ENCODE data around the gene C12orf60.

The C12orf60 gene

GRCh38 chr12:14836336-14837210 lies 33.1 kb downstream of the C12orf60 start:
- DNase-seq, result no peak

GRCh38 chr12:14839262-14839661 lies 35.8 kb downstream of the C12orf60 start:
- DNase-seq, result no peak

GRCh38 chr12:14840616-14841015 lies 37.1 kb downstream of the C12orf60 start:
- DNase-seq, result no peak

GRCh38 chr12:14841761-14842160 lies 38.3 kb downstream of the C12orf60 start:
- DNase-seq, result no peak

- no peak for DNase-seq
Observed at GRCh38 chr12:14842315-14842714, 38.8 kb downstream of the C12orf60 start.

GRCh38 chr12:14843425-14843887 lies 40.0 kb downstream of the C12orf60 start, which contains the start of gene ART4:
TSS of gene ART4 (minus strand) at chr12:14843526. CDS start at chr12:14843113, 413 bp downstream.
- DNase-seq, result no peak

- DNase-seq, result no peak
Observed at GRCh38 chr12:14844401-14844800, 40.9 kb downstream of the C12orf60 start.

GRCh38 chr12:14845350-14845750 lies 41.9 kb downstream of the C12orf60 start:
- DNase-seq, result peak; percentile 1 to 70 (median 22)

GRCh38 chr12:14846042-14846587 lies 42.6 kb downstream of the C12orf60 start:
- no peak for DNase-seq

GRCh38 chr12:14846876-14847580 lies 43.6 kb downstream of the C12orf60 start:
- no peak for DNase-seq

- no peak for DNase-seq
Observed at GRCh38 chr12:14849661-14850060, 46.2 kb downstream of the C12orf60 start.

GRCh38 chr12:14850929-14851663 lies 47.6 kb downstream of the C12orf60 start:
- no peak for DNase-seq

GRCh38 chr12:14852880-14853279 lies 49.4 kb downstream of the C12orf60 start:
- no peak for DNase-seq

GRCh38 chr12:14853961-14854360 lies 50.5 kb downstream of the C12orf60 start:
- no peak for DNase-seq

- no peak for DNase-seq
Observed at GRCh38 chr12:14854586-14855183, 51.2 kb downstream of the C12orf60 start.

- DNase-seq, result no peak
Observed at GRCh38 chr12:14858513-14858912, 55.0 kb downstream of the C12orf60 start.

GRCh38 chr12:14860490-14860889 lies 57.0 kb downstream of the C12orf60 start:
- DNase-seq, result no peak

GRCh38 chr12:14868916-14869506 lies 65.5 kb downstream of the C12orf60 start:
- no peak for DNase-seq

- DNase-seq, result no peak
Observed at GRCh38 chr12:14871247-14871646, 67.8 kb downstream of the C12orf60 start.

GRCh38 chr12:14871886-14872285 lies 68.4 kb downstream of the C12orf60 start:
- no peak for DNase-seq

GRCh38 chr12:14873440-14874185 lies 70.1 kb downstream of the C12orf60 start:
- DNase-seq, result no peak
